SK-N-SH (cell line): ENCODE measurements around the gene DLGAP5. TPM values are rescaled to one million over a fixed set of nuclear protein-coding genes. Genes with fewer than 3 reads are reported as not detected.

ENCODE experiments used
- CTCF ChIA-PET: fragments of 300-600, 350-600 bp; formaldehyde crosslinking; extraction: SDS; loops from one replicate; lab custom pipeline; 2021; lab: Yijun Ruan, JAX
- POLR2A ChIA-PET: fragments of 350-600 bp; sonication (Branson Sonifier 250); formaldehyde crosslinking; extraction: SDS; loops from one replicate; lab custom pipeline; 2020; ENCODE audit warnings: antibody characterized with exemption, inconsistent platforms; lab: Yijun Ruan, JAX
- DNase-seq: peaks from one replicate; pipeline ENCODE4 v3.0.0; 2012
- H2AFZ ChIP-seq: fragments of 200-600 bp; sonication (generic); 2 replicates; pipeline ENCODE4 v1.8.1; 2016; ENCODE audit warnings: antibody characterized with exemption, mild to moderate bottlenecking, low read depth
- H3F3A ChIP-seq: fragments of 200-600 bp; sonication (generic); replicated peaks from 2 replicates; pipeline ENCODE3; 2016; ENCODE audit warnings: antibody characterized with exemption, mild to moderate bottlenecking; ENCODE audit not compliant: insufficient read depth
- H3K27ac ChIP-seq, 2 experiments: fragments of 200-500 bp in 1 of 2; fragments of 200-600 bp in 1 of 2; sonication (Bioruptor generic) in 1 of 2; sonication (generic), shearing (Covaris generic) in 1 of 2; 2 replicates each; pipeline versions ENCODE4 v1.5.1 to v1.6.1; 2014 to 2016; ENCODE audit warnings: low read depth in 2 of 2, inconsistent platforms in 1 of 2, low read length in 1 of 2, mild to moderate bottlenecking in 1 of 2, mixed read lengths in 1 of 2
- H3K27me3 ChIP-seq: fragments of 200-600 bp; sonication (generic), shearing (Covaris generic); 2 replicates; pipeline ENCODE4 v1.6.1; 2016; ENCODE audit warnings: mixed run types; ENCODE audit not compliant: insufficient read depth
- H3K36me3 ChIP-seq, 2 experiments: fragments of 200-500 bp in 1 of 2; fragments of 200-600 bp in 1 of 2; sonication (Bioruptor generic) in 1 of 2; sonication (generic) in 1 of 2; replicated peaks in 1 of 2; 2 replicates each; pipeline versions ENCODE3 to v1.5.1; 2014 to 2016; ENCODE audit warnings: low read length in 1 of 2, mild to moderate bottlenecking in 1 of 2; ENCODE audit not compliant: insufficient read depth in 2 of 2, control insufficient read depth in 1 of 2
- H3K4me1 ChIP-seq, 2 experiments: fragments of 200-500 bp in 1 of 2; fragments of 200-600 bp in 1 of 2; sonication (Bioruptor generic) in 1 of 2; sonication (generic), shearing (Covaris generic) in 1 of 2; 2 replicates each; pipeline versions ENCODE4 v1.5.1 to v1.6.1; 2014 to 2016; ENCODE audit warnings: low read depth in 1 of 2, low read length in 1 of 2, mixed run types in 1 of 2; ENCODE audit not compliant: insufficient read depth in 2 of 2, control insufficient read depth in 1 of 2
- H3K4me2 ChIP-seq: fragments of 200-600 bp; sonication (generic), shearing (Covaris generic); 2 replicates; pipeline ENCODE4 v1.6.1; 2017; ENCODE audit warnings: mixed run types
- H3K4me3 ChIP-seq, 2 experiments: fragments of 200-500 bp in 1 of 2; fragments of 200-600 bp in 1 of 2; sonication (Bioruptor generic) in 1 of 2; sonication (generic), shearing (Covaris generic) in 1 of 2; 2 replicates each; pipeline versions ENCODE4 v1.5.1 to v1.8.1; 2014 to 2016; ENCODE audit warnings: low read depth in 2 of 2, inconsistent platforms in 1 of 2, low read length in 1 of 2, mild to moderate bottlenecking in 1 of 2, mixed read lengths in 1 of 2, moderate library complexity in 1 of 2
- H3K79me2 ChIP-seq: fragments of 200-600 bp; sonication (generic); 2 replicates; pipeline ENCODE4 v1.8.1; 2017; ENCODE audit warnings: mild to moderate bottlenecking; ENCODE audit not compliant: insufficient read depth
- H3K9ac ChIP-seq: fragments of 200-600 bp; sonication (generic); 2 replicates; pipeline ENCODE4 v1.6.1; 2017; ENCODE audit warnings: mixed run types
- H3K9me2 ChIP-seq: fragments of 200-600 bp; sonication (generic); 2 replicates; pipeline ENCODE4 v1.6.1; 2017; ENCODE audit warnings: mixed run types
- H3K9me3 ChIP-seq: fragments of 200-600 bp; sonication (generic); 2 replicates; pipeline ENCODE4 v1.6.1; 2017; ENCODE audit warnings: mixed run types, mild to moderate bottlenecking, moderate library complexity
- H4K20me1 ChIP-seq: fragments of 200-600 bp; sonication (generic); 2 replicates; pipeline ENCODE4 v1.6.1; 2017; ENCODE audit warnings: mild to moderate bottlenecking, mixed run types; ENCODE audit not compliant: insufficient read depth
- CHD2 ChIP-seq: fragments of 150-350 bp; IDR thresholded peaks from 2 replicates; pipeline ENCODE4 v1.6.1; 2018; ENCODE audit warnings: low read length; ENCODE audit not compliant: partially characterized antibody
- FOSL2 ChIP-seq: IDR thresholded peaks from 2 replicates; pipeline ENCODE4 v1.4.0; 2012; ENCODE audit warnings: low read depth, mild to moderate bottlenecking, moderate library complexity, borderline replicate concordance
- FOXJ3 ChIP-seq: sonication (generic); formaldehyde crosslinking; IDR thresholded peaks from 2 replicates; pipeline ENCODE4 v1.5.1; 2020; ENCODE audit warnings: mild to moderate bottlenecking, missing genetic modification reagents
- GATA2 ChIP-seq: sonication (generic); formaldehyde crosslinking; IDR thresholded peaks from 2 replicates; pipeline ENCODE4 v1.5.0; 2020; ENCODE audit warnings: mild to moderate bottlenecking, missing genetic modification reagents
- IRF3 ChIP-seq: fragments of 150-350 bp; IDR thresholded peaks from 2 replicates; pipeline ENCODE4 v1.6.1; 2016; ENCODE audit warnings: mild to moderate bottlenecking, low read depth, low read length
- JUND ChIP-seq: IDR thresholded peaks from 2 replicates; pipeline ENCODE4 v1.4.0; 2012
- MEF2A ChIP-seq: IDR thresholded peaks from 2 replicates; pipeline ENCODE4 v1.4.0; 2012; ENCODE audit warnings: low read depth, borderline replicate concordance
- MXI1 ChIP-seq: IDR thresholded peaks from 2 replicates; pipeline ENCODE4 v1.6.1; 2012; ENCODE audit warnings: mild to moderate bottlenecking, low read depth, low read length, improper control_type of control experiment
- NFIC ChIP-seq: IDR thresholded peaks from 2 replicates; pipeline ENCODE4 v1.4.0; 2012; ENCODE audit warnings: borderline replicate concordance
- POLR2AphosphoS5 ChIP-seq: IDR thresholded peaks from 2 replicates; pipeline ENCODE4 v1.6.1; 2012; ENCODE audit warnings: low read depth, low read length
- REST ChIP-seq: IDR thresholded peaks from 2 replicates; pipeline ENCODE4 v1.6.1; 2012; ENCODE audit warnings: mild to moderate bottlenecking, low read depth, low read length, moderate library complexity
- RFX5 ChIP-seq: IDR thresholded peaks from 2 replicates; pipeline ENCODE4 v1.6.1; 2012; ENCODE audit warnings: mild to moderate bottlenecking, improper control_type of control experiment, low read length
- RXRA ChIP-seq: IDR thresholded peaks from 2 replicates; pipeline ENCODE4 v1.4.0; 2012; ENCODE audit warnings: low read depth, mild to moderate bottlenecking, borderline replicate concordance
- TAF1 ChIP-seq: IDR thresholded peaks from 2 replicates; pipeline ENCODE4 v1.6.1; 2012; ENCODE audit warnings: low read depth, mild to moderate bottlenecking, low read length, moderate library complexity, borderline replicate concordance
- TCF12 ChIP-seq: IDR thresholded peaks from 2 replicates; pipeline ENCODE4 v1.4.0; 2012
- YY1 ChIP-seq: IDR thresholded peaks from 2 replicates; pipeline ENCODE4 v1.4.0; 2012; ENCODE audit warnings: low read depth, mild to moderate bottlenecking
- WGBS: methylation state at CpG from one replicate; pipeline ENCODE4 v1.1.6; 2017; ENCODE audit warnings: low lambda C conversion rate; 5-methylcytosine and 5-hydroxymethylcytosine counted together
- polyA plus RNA-seq, 3 experiments: library from polyadenylated mRNA; depleted of rRNA; stranded (reverse); fragments of >200 nt; gene quantifications; 2 replicates each; pipeline ENCODE4 v1.2.3, GENCODE V29; 2012
- TF ChIP-seq, protein P1 (sequence below): IDR thresholded peaks from 2 replicates; pipeline ENCODE4; 2012
- TF ChIP-seq, protein P2 (sequence below): IDR thresholded peaks from 2 replicates; pipeline ENCODE4 v1.4.0; 2012; ENCODE audit warnings: low read depth

The DLGAP5 gene
- polyA plus RNA-seq, 1 of the 3 experiments (the other 2 are of a cell fraction) = 6.4 TPM

DNA sequence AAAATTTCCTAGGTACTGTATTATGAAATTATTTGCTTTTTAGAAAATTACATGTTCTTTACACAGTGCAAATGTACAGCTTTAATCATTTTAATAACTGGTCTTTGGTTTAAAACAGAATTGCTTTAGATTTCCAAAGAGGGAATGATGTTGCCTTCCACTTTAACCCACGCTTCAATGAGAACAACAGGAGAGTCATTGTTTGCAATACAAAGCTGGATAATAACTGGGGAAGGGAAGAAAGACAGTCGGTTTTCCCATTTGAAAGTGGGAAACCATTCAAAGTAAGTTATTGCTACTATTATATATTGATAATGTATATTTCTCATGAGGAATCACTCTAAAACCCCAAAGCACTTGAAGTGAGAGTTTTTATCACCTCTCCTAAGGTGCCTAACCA lies 48.9 kb downstream of the DLGAP5 start:
- TF ChIP-seq GATA2 (CRISPR knock-in tag) = no peak
- TF ChIP-seq MXI1 = no peak
- no peak for TF ChIP-seq RXRA
- no peak for TF ChIP-seq TCF12
- TF ChIP-seq REST = no peak
- no peak for TF ChIP-seq CHD2
- no peak for TF ChIP-seq YY1
- TF ChIP-seq RFX5 = no peak
- TF ChIP-seq, protein P1, sequence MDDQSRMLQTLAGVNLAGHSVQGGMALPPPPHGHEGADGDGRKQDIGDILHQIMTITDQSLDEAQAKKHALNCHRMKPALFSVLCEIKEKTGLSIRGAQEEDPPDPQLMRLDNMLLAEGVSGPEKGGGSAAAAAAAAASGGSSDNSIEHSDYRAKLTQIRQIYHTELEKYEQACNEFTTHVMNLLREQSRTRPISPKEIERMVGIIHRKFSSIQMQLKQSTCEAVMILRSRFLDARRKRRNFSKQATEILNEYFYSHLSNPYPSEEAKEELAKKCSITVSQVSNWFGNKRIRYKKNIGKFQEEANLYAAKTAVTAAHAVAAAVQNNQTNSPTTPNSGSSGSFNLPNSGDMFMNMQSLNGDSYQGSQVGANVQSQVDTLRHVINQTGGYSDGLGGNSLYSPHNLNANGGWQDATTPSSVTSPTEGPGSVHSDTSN = no peak
- TF ChIP-seq IRF3 = no peak
- no peak for TF ChIP-seq POLR2AphosphoS5
- TF ChIP-seq FOXJ3 = no peak
- no peak for TF ChIP-seq TAF1
- TF ChIP-seq FOSL2 = no peak
- TF ChIP-seq NFIC = no peak
- TF ChIP-seq JUND = no peak
- TF ChIP-seq, protein P2, sequence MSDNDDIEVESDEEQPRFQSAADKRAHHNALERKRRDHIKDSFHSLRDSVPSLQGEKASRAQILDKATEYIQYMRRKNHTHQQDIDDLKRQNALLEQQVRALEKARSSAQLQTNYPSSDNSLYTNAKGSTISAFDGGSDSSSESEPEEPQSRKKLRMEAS = no peak
- TF ChIP-seq MEF2A = no peak

More for the DNA sequence above, 48.9 kb downstream of the DLGAP5 start:
- POLR2A ChIA-PET = no interaction called here
- no peak overlapping the region for H3K4me3 ChIP-seq
- no peak overlapping the region for H3K27ac ChIP-seq
- CTCF ChIA-PET = interaction anchor here (1.4 kb wide), 3 partner anchors 19 to 91 kb away, joined by 3 to 6 read pairs (median 4); no protein-coding TSS in a partner anchor
- H3K27me3 ChIP-seq = no peaks in the 10 kb centered on the region
- peaks cover 0 to 1% of the 10 kb centered on the region in 2 experiments; a peak in 2 of 4 replicates for H3K4me1 ChIP-seq
- no peaks in the 10 kb centered on the region for H3K9me2 ChIP-seq
- H3K9ac ChIP-seq = no peak overlapping the region
- H3K9me3 ChIP-seq = no peaks in the 10 kb centered on the region
- no peak overlapping the region for H3K4me2 ChIP-seq
- no peak overlapping the region for H2AFZ ChIP-seq
- peaks cover 69 to 85% of the 10 kb centered on the region in 2 experiments for H3K36me3 ChIP-seq
- peaks cover 10% of the 10 kb centered on the region for H3F3A ChIP-seq
- DNase-seq = no peak
- 0 out of 2 replicates have a peak, but pooled peaks cover 5% of the 10 kb centered on the region for H4K20me1 ChIP-seq
- peaks cover 15% of the 10 kb centered on the region; the same call in 1 of the 2 replicates for H3K79me2 ChIP-seq
- WGBS = 96% methylated on average over 2 of the region's 2 CpGs
